ENCODE data around the gene TKT.

The TKT gene

GRCh38 chr3:53225651-53226050 lies 30.2 kb downstream of the TKT start:
- no peak for DNase-seq (ENCODE audit: low read depth in 3 of 3)

- DNase-seq (ENCODE audit: low read depth in 3 of 3): no peak
Measured at GRCh38 chr3:53225181-53225580, 30.6 kb downstream of the TKT start.

- DNase-seq (ENCODE audit: low read depth in 3 of 3): no peak
Measured at GRCh38 chr3:53224536-53224935, 31.3 kb downstream of the TKT start.

GRCh38 chr3:53224026-53224425 lies 31.8 kb downstream of the TKT start:
- no peak for DNase-seq (ENCODE audit: low read depth in 3 of 3)

GRCh38 chr3:53223541-53223966 lies 32.3 kb downstream of the TKT start:
- DNase-seq (ENCODE audit: low read depth in 3 of 3): no peak

GRCh38 chr3:53223025-53223424 lies 32.8 kb downstream of the TKT start:
- DNase-seq (ENCODE audit: low read depth in 3 of 3): no peak

GRCh38 chr3:53222183-53222901 lies 33.5 kb downstream of the TKT start:
- DNase-seq (ENCODE audit: low read depth in 3 of 3): no peak

GRCh38 chr3:53221827-53222182 lies 34.0 kb downstream of the TKT start:
- DNase-seq (ENCODE audit: low read depth in 3 of 3): no peak

- DNase-seq (ENCODE audit: low read depth in 3 of 3): no peak
Measured at GRCh38 chr3:53221345-53221744, 34.5 kb downstream of the TKT start.

- peak; percentile 64 to 81 (median 70) for DNase-seq (ENCODE audit: low read depth in 3 of 3)
Measured at GRCh38 chr3:53219895-53220483, 35.8 kb downstream of the TKT start.

- DNase-seq (ENCODE audit: low read depth in 3 of 3): no peak
Measured at GRCh38 chr3:53218131-53218530, 37.7 kb downstream of the TKT start.

- no peak for DNase-seq (ENCODE audit: low read depth in 3 of 3)
Measured at GRCh38 chr3:53217175-53217574, 38.6 kb downstream of the TKT start.

GRCh38 chr3:53216723-53217122 lies 39.1 kb downstream of the TKT start:
- DNase-seq (ENCODE audit: low read depth in 3 of 3): no peak

- DNase-seq (ENCODE audit: low read depth in 3 of 3): no peak
Measured at GRCh38 chr3:53215816-53216215, 40.0 kb downstream of the TKT start.

GRCh38 chr3:53213276-53213675 lies 42.5 kb downstream of the TKT start:
- no peak for DNase-seq (ENCODE audit: low read depth in 3 of 3)

GRCh38 chr3:53211706-53212702 lies 43.8 kb downstream of the TKT start:
- DNase-seq (ENCODE audit: low read depth in 3 of 3): no peak

- no peak for DNase-seq (ENCODE audit: low read depth in 3 of 3)
Measured at GRCh38 chr3:53202331-53203015, 53.3 kb downstream of the TKT start.

- DNase-seq (ENCODE audit: low read depth in 3 of 3): no peak
Measured at GRCh38 chr3:53200501-53201498, 55.0 kb downstream of the TKT start.

GRCh38 chr3:53199834-53200233 lies 56.0 kb downstream of the TKT start:
- DNase-seq (ENCODE audit: low read depth in 3 of 3): no peak

- no peak for DNase-seq (ENCODE audit: low read depth in 3 of 3)
Measured at GRCh38 chr3:53198996-53199395, 56.8 kb downstream of the TKT start.

Measured in stimulated activated CD4-positive, alpha-beta T cell treated with anti-CD3 and anti-CD28 coated beads, TNF-alpha, amount 100 ng/mL, for 48 hours (primary cell).